ENCODE data around the gene AREG.

- TF ChIP-seq POLR2A (IDR thresholded peaks at IDR 0.05), result no peak
- no peak for TF ChIP-seq CTCF (IDR thresholded peaks at IDR 0.05)
These were observed 32.7 kb upstream of the AREG start for GRCh38 chr4:74412225-74412624.
